GM12872 (cell line): ENCODE data around the gene KIAA0930.

ENCODE experiments used
- CTCF ChIP-seq: IDR thresholded peaks from 3 replicates; pipeline ENCODE4 v1.5.1; 2011; ENCODE audit warnings: low read depth, mild to moderate bottlenecking, low read length, moderate library complexity; ENCODE audit not compliant: insufficient read depth

The KIAA0930 gene

GRCh38 chr22:45278125-45278524 lies 37.4 kb upstream of the KIAA0930 start:
- TF ChIP-seq CTCF = no peak

DNA sequence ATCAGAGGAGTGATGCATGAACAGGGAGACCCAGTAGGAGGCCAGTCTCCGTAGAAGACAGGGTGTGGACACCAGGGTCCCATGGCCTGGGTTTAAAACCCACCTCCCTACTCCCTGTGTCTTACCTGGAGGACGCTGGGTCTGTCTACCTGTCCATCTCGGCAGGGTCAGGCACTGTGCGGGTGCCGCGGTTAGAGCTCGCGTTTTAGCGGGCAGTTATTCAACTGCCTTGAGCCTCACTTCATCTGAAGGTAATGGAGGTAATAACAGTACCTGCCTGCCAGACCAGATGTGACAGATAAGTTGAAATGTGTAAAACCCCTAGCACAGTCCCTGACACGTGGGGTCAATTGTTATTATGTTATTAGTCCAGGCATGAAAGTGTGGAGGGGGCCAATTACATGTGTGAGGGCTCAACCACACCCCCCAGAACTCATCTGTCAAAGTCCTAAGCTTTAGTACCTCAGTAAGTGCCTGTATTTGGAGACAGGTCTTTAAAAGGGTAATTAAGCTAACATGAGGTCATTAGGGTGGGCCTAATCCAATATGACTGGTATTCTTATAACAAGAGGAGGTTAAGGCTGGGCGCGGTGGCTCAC lies 35.9 kb upstream of the KIAA0930 start:
- no peak for TF ChIP-seq CTCF

DNA sequence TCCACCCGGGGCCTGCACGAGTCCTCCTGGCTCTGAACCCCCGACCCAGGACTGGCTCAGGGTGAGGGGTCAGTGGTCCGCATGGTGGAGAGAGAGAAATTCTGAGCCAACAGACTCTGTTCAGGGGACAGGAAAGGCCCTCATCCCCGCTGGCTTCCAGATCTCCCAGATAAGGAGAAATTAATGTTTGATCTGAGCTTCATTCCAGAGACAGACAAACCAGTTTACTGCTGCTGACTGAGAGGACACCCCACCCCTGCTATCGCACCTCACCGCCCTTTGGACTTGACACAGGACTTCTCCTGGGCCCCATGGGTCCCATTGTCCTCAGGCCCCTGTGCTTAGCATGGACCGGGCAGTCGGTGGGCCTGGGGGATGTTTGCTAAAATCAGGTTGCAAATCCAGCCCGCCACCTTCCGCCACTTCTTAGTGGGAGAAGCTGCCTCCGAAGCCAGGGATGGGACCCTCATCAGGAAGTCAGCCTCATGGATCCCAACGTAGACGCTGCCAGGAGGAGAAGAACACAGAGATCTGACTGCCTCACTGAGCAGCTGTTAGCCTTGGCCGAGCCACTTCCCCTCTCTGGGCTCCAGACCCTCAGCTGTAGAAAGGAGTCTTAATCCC lies 32.9 kb upstream of the KIAA0930 start:
- no peak for TF ChIP-seq CTCF

DNA sequence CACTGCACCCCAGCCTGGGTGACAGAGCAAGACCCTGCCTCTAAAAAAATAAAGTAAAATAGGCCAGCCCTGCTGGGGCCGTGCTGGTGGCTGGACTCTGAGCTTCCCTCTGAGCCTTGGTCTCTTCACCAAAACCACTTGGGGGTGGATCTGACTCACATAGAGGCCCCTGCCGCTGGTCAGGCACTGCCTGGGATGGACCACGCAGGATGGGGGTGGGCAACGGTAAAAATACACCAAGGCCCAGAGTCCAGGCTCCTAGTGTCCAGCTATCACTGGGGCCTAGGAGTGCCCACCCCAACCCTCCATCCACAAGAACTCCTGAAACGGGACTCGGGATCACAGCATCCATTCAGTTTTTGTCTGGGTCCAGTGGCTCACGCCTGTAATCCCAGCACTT lies 31.8 kb upstream of the KIAA0930 start:
- no peak for TF ChIP-seq CTCF

- TF ChIP-seq CTCF = no peak
Measured at GRCh38 chr22:45271667-45272201, 31.0 kb upstream of the KIAA0930 start.

- TF ChIP-seq CTCF = no peak
Measured at GRCh38 chr22:45270095-45271020, 29.7 kb upstream of the KIAA0930 start.
